ENCODE data around the gene MAPRE3. TPM values are rescaled to one million over a fixed set of nuclear protein-coding genes. Genes with fewer than 3 reads are reported as not detected.

Gene MAPRE3
- total RNA-seq, 6 experiments from 2014 or later: 13.7 to 22.3 (median 17.3) TPM

DNA sequence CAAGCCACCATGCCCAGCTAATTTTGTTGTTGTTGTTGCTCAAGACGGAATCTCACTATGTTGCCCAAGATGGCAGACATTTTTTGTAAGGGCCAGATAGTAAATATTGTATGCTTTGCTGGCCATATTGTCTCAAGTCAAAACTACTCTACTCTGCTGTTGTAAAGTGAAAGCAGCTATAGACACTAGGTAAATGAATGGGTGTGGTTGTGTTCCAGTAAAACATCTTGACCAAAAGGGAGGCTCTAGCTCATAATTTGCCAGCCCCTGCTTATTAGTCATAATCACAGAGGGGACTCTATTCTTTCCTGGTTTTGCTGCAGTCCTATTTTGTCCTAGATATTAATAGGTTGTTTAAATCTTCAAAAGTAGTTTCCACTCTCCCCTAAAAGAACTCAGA lies 24.5 kb downstream of the MAPRE3 start:
- H3K27me3 ChIP-seq: no peaks in the 10 kb centered on the region
- no CpG with 5 or more reads among the region's 1 CpG for WGBS (ENCODE audit: insufficient coverage, low coverage, low lambda C conversion rate, missing lambda C conversion rate)
- intact Hi-C loops (cut with DNase I): no loop called here
- no peaks in the 10 kb centered on the region for H3K36me3 ChIP-seq
- no peak overlapping the region for H3K4me3 ChIP-seq
- H3K4me1 ChIP-seq: peaks cover 0 to 25% (median 10%) of the 10 kb centered on the region in 4 donors
- H3K27ac ChIP-seq: no peak overlapping the region
- no peak for DNase-seq
- no peaks in the 10 kb centered on the region for H3K9me3 ChIP-seq
- TF ChIP-seq, protein P1, sequence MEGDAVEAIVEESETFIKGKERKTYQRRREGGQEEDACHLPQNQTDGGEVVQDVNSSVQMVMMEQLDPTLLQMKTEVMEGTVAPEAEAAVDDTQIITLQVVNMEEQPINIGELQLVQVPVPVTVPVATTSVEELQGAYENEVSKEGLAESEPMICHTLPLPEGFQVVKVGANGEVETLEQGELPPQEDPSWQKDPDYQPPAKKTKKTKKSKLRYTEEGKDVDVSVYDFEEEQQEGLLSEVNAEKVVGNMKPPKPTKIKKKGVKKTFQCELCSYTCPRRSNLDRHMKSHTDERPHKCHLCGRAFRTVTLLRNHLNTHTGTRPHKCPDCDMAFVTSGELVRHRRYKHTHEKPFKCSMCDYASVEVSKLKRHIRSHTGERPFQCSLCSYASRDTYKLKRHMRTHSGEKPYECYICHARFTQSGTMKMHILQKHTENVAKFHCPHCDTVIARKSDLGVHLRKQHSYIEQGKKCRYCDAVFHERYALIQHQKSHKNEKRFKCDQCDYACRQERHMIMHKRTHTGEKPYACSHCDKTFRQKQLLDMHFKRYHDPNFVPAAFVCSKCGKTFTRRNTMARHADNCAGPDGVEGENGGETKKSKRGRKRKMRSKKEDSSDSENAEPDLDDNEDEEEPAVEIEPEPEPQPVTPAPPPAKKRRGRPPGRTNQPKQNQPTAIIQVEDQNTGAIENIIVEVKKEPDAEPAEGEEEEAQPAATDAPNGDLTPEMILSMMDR (IDR thresholded peaks at IDR 0.05): no peak
- no peak for TF ChIP-seq POLR2A (IDR thresholded peaks at IDR 0.05)
- no peak for ATAC-seq

DNA sequence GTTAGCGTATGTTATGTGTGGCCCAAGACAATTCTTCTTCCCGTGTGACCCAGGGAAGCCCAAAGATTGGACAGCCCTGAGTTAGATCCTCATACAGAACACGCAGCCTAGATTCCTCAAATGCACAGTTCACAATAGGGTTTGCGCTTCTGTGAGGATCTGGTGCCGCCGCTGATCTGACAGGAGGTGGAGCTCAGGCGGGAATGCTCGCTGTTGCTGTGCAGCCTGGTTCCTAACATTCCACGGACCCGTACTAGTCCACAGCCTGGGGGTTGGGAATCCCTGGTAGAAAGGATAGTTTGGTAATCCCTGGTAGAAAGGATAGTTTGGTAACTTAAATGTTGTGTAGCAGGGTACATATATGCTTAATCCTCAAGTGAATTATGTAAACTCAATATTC lies 27.0 kb downstream of the MAPRE3 start:
- no peaks in the 10 kb centered on the region for H3K27me3 ChIP-seq
- H3K4me3 ChIP-seq: no peak overlapping the region
- no peak for ATAC-seq
- intact Hi-C loops (cut with DNase I): no loop called here
- H3K36me3 ChIP-seq: no peaks in the 10 kb centered on the region
- WGBS (ENCODE audit: insufficient coverage, low coverage, low lambda C conversion rate, missing lambda C conversion rate): 84% methylated on average over 4 of the region's 10 CpGs
- TF ChIP-seq, protein P1 (IDR thresholded peaks at IDR 0.05): no peak
- TF ChIP-seq POLR2A (IDR thresholded peaks at IDR 0.05): no peak
- H3K9me3 ChIP-seq: no peaks in the 10 kb centered on the region
- no peak for DNase-seq
- peaks cover 0 to 7% (median under 1%) of the 10 kb centered on the region in 4 donors for H3K4me1 ChIP-seq
- H3K27ac ChIP-seq: no peak overlapping the region

DNA sequence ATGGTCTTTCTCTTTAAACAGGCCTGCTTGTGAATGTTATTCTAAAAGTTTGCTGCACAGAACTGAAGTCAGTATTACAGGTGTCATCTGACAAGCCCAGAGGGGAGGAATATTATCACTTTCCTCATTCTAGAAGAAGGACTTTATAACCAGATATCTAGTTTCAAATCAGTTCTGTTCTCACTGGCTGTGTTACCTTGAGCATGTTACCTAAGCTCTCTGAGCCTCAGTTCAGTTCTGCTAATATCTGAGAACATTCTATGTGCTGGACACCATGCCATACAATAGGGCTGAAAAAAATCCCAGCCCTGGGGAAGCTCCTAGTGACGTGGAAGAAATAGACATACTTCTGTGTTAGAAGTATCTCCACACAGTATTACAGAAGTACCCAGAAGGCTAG lies 27.9 kb downstream of the MAPRE3 start:
- no peak for ATAC-seq
- Histone ChIP-seq H3K4me3 (no peak overlapping the region), H3K36me3 (no peaks in the 10 kb centered on the region), H3K4me1 (no peaks in the 10 kb centered on the region), H3K27ac (no peak overlapping the region), H3K27me3 (no peaks in the 10 kb centered on the region), H3K9me3 (no peaks in the 10 kb centered on the region)
- no peak for DNase-seq
- TF ChIP-seq POLR2A (IDR thresholded peaks at IDR 0.05): no peak
- TF ChIP-seq, protein P1 (IDR thresholded peaks at IDR 0.05): no peak
- intact Hi-C loops (cut with DNase I): no loop called here
- WGBS (ENCODE audit: insufficient coverage, low coverage, low lambda C conversion rate, missing lambda C conversion rate): 90% methylated on average over 1 of the region's 1 CpG

DNA sequence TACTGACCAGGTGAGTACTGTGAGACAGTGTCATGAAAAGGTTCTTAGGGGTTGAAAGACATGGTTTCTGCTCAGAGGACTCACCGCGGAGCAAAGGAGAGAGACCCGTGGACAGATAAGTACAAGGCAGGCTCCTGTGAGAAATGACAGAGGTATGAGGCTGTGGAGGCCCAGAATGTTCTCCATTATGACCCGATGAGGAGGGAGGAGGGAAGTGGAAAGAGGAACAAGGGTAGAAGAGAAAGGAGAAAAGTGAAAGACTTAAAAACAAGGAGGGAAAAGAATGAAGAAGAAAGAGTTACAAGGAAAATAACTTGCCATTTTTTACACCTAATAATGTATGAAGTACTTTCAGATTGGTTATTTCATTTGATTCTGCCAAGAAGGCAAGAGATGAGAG lies 29.8 kb downstream of the MAPRE3 start:
- WGBS (ENCODE audit: insufficient coverage, low coverage, low lambda C conversion rate, missing lambda C conversion rate): 78% methylated on average over 3 of the region's 4 CpGs
- DNase-seq: no peak
- TF ChIP-seq, protein P1 (IDR thresholded peaks at IDR 0.05): no peak
- TF ChIP-seq POLR2A (IDR thresholded peaks at IDR 0.05): no peak
- intact Hi-C loops (cut with DNase I): no loop called here
- Histone ChIP-seq H3K27me3 (no peaks in the 10 kb centered on the region), H3K4me1 (no peaks in the 10 kb centered on the region), H3K27ac (no peak overlapping the region), H3K9me3 (no peaks in the 10 kb centered on the region), H3K4me3 (no peak overlapping the region), H3K36me3 (no peaks in the 10 kb centered on the region)
- ATAC-seq: no peak

DNA sequence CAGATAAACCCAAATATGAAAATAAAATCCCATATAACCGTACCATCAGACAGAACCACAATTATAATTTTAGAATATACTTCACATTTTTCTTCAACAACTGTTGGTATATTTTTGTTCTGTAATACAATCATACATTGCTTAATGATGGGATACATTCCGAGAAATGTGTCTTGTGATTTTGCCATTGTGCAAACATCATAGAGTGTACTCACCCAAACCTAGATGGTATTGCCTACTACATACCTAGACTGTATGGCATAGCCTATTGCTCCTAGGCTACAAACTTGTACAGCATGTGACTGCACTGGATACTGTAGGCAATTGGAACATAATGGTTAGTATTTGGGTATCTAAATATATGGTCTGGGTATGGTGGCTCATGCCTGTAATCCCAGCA lies 30.6 kb downstream of the MAPRE3 start:
- TF ChIP-seq, protein P1 (IDR thresholded peaks at IDR 0.05): no peak
- no peak for TF ChIP-seq POLR2A (IDR thresholded peaks at IDR 0.05)
- Histone ChIP-seq H3K4me3 (no peak overlapping the region), H3K4me1 (no peaks in the 10 kb centered on the region), H3K27me3 (no peaks in the 10 kb centered on the region), H3K27ac (no peak overlapping the region), H3K9me3 (no peaks in the 10 kb centered on the region), H3K36me3 (no peaks in the 10 kb centered on the region)
- no peak for DNase-seq
- ATAC-seq: no peak
- 90% methylated on average over 2 of the region's 2 CpGs for WGBS (ENCODE audit: insufficient coverage, low coverage, low lambda C conversion rate, missing lambda C conversion rate)
- intact Hi-C loops (cut with DNase I): no loop called here

Measured in right lobe of liver (tissue), 6 donors.